NCI-H2081 treated with DMSO at 0.1 percent for 48 hours (cell line): ENCODE results near the gene FIGNL2.

ENCODE experiments used
- DNase-seq: peaks from one replicate; lab custom pipeline; 2025; lab: John Stamatoyannopoulos, UW

FIGNL2 gene

GRCh38 chr12:51874000-51874399 lies 25.5 kb upstream of the FIGNL2 start:
- DNase-seq = no peak

- DNase-seq = no peak
Measured at GRCh38 chr12:51873251-51873994, 24.9 kb upstream of the FIGNL2 start.

DNA sequence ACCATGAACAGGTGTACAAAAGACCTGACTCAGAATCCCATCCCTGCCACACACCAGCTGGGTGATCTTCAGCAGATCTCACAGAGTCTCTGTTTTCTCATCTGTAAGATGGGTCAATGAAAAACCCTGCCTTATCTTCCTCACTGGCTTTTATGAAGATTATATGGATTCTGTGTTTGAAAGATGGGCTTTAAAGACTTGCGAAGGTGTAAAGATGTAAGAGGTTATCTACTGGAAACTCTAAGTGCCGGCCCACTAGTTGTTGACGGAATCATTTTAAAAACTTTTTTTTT lies 24.1 kb upstream of the FIGNL2 start:
- no peak for DNase-seq

DNA sequence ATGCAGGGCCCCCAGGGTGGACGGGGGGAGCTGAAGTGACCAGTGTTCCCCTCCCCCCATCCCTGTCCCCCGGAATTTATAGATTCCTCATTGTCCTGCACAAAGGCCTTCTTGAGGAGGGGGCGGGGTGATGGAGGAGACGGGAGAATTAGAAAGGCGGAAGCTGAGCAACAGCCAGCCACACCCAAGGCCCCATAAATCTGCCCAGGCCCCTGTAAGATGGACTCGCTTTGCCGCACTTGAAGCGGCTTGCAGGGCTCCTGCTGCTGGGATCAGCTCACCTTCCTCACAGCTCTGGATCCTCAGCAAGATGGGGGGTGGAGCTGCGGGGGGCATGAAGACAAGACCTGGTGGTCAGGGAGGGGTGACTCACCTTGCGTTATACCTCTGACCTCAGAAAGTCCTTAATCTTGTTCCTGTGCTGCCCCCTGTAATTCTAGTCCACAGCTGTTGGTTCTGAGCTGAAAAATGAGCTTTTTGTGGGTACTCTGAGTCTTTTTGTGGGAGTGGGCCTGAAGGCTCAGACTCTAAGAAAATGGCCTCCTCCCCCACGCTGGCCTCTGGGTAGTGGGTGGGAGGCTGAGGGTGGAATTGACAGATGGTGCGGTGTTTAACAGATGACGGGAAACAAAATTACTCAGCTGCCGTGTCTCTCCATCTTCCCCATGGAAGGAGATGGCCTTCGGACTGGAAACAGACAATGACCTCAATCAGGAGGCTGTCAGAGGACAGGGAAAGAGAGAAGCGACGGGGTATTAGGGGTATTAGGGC lies 23.6 kb upstream of the FIGNL2 start:
- DNase-seq = no peak

DNA sequence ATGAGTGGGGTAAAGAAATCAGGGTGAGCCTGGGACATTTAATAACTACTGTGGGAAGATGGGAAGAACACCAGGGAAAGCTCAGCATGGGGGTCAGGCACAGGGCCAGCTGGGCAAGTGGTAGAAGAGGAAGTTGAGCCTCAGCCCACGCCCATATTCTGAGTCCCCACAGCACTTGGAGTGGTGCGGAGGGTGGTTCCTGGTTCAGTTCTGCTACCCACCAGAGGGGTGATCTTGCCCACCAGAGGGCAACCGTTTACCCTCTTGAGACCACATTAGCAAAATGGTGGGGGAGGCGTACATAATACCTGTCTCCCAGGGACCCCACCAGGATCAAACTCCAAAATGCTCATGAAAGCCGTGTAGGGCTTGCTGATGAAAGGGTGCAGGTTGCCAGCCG lies 22.6 kb upstream of the FIGNL2 start:
- DNase-seq = no peak

DNA sequence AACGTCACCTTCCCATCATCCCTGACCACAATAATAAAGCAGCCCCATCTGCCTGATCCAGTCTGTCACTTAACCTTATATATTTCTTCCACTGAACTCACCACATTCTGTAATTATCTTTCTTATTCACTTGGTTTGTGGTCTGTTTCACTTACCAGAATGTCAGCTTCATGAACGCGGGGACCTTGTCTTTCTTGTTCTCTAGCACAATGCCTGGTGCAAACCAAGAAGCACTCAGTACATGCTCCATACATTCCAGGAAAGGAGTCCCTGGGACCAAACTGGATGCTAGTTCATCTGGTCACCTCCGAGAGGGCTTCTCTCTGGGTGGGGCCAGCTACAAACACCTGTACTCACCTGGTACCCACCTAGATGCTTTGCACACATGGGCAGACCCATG lies 22.0 kb upstream of the FIGNL2 start:
- no peak for DNase-seq

DNA sequence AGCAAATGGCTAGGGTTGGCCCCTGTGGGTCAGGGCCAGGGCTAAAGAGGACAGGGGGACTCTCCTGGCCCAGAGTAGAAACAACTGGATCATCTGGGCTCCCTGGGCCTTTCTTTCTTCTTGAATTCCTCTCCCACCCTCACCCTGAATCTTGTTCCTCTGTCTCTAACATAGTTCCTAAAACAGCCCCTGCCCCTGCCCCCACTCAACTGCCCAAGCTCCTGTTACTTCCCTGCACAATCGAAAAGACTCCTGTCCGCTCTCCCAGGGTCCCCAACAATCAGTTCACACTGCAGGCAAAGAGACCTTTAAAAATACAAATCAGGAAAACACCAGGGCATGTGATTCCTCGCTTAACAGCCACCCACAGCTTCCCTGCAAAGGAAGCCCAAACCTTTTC lies 21.4 kb upstream of the FIGNL2 start:
- DNase-seq = no peak

DNA sequence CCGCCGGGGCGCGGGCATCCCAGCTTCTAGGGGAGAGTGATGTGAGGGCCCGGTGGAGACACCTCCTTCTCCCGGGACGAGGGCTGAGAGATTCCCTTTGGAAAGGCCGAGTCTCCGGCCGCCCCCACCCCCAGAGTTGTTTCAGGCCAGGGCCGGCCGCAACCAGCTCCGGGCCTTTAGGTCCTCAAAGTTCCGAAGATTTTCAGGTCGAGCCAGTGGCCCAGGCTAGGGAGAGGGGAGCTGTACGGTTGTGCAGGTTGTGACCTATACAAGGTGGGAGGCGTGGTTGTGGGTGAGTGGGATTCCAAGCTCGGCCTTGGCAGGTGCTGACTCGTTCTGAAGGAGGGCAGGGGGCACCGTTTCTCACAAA lies 21.0 kb upstream of the FIGNL2 start:
- no peak for DNase-seq

DNA sequence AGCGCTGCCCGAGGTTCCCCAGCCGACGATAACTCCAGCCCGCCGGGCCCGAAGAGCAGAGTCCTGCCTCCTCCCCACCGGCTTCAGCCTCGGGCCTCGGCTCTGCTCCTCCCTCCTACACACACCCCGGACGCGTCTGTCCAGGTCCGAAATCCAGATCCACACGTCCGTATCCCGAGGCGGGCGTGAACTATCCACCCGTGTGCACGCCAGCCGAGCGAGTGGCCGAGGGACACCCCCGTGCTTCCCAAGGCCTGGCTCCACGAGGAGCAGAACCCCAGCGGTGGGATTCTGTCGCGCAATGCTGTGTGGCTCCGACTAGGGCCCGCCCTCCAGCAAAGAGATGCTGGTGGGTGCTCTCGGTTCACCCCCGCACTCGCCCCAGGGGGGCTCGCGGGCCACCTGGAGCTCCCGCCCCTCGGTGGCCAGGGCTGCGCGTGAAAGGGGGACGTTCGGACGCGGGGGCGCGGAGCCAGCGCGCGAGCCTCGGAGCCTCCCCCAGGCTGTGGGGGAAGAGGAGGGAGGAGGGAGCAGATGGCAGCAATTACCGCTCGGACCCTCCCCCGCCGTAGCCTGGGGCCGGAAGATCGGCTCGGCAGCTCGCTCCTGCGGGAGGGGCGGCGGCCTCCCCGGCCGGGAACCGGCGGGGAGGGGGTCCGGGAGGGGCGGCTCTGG lies 20.4 kb upstream of the FIGNL2 start:
- DNase-seq = no peak

DNA sequence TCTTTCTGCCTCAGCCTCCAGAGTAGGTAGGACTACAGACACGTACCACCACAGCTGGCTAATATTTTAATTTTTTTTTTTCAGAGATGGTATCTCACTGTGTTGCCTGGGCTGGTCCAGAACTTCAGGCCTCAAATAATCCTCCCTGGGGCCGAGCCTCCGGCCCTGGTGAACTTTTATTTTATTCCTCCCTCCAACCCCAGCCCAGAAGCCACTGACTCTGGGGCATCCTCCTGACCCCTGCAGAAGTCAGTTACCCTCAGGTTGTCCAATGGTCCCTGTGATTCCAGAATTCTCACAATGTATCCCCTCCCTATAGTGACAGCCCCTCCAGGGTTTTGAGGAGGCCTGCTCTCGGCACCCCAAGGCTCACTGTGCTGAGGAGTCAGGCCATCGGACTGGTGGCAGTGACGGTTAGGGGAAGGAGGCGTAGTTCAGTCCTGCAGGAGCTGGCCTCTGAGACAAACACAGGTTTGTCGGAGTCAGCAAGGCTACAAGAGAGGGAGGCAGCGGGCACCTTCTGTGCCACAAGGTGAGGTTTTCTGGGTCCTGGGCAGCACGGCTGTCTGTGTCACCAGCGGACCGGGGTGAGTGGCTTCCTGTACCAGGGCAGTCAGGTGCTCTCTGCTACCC lies 19.4 kb upstream of the FIGNL2 start:
- no peak for DNase-seq

GRCh38 chr12:51867371-51867770 lies 18.9 kb upstream of the FIGNL2 start:
- DNase-seq = no peak

GRCh38 chr12:51866762-51867161 lies 18.2 kb upstream of the FIGNL2 start:
- no peak for DNase-seq

DNA sequence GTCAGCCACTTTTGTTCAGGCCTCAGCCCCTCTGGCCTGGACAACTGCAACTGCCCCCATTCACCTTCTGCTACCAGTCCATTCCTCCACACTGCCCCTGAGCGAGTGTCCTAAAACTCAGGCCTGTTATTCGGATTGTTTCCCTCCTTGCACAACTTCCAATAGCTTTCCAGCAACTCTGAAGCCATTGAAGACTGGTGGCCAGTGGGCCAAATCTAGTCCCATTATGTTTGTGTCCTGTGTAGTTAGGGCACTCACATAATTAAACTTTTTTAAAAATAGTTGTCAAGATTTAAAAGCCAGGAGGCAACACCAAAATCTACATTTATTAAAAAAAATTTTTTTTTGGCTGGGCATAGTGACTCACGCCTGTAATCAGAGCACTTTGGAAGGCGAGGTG lies 17.8 kb upstream of the FIGNL2 start:
- no peak for DNase-seq

- DNase-seq = no peak
Measured at GRCh38 chr12:51865757-51866270, 17.3 kb upstream of the FIGNL2 start.

- no peak for DNase-seq
Measured at GRCh38 chr12:51864833-51865670, 16.5 kb upstream of the FIGNL2 start.

- no peak for DNase-seq
Measured at GRCh38 chr12:51863933-51864832, 15.7 kb upstream of the FIGNL2 start.

- no peak for DNase-seq
Measured at GRCh38 chr12:51863363-51863932, 14.9 kb upstream of the FIGNL2 start.

- no peak for DNase-seq
Measured at GRCh38 chr12:51862947-51863346, 14.4 kb upstream of the FIGNL2 start.

DNA sequence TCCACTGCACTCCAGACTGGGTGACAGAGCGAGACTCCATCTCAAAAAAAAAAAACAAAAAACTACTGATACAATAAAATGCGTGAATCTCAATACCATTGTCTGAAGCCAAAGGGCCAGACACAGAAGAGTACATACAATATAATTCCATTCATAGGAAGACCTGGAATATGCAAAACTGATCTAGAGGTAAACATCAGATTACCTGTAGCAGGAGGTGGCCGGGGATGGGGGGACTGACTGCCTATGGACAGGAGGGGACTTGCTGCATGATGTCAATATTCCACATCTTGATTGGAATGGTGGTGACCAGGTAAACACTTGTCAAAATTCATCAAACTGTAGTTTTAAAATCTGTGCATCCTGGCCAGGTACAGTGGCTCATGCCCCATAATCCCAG lies 12.5 kb upstream of the FIGNL2 start:
- no peak for DNase-seq
